Measurements from ENCODE around the gene C22orf23. TPM values are rescaled to one million over a fixed set of nuclear protein-coding genes. Genes with fewer than 3 reads are reported as not detected.

Gene C22orf23
- total RNA-seq, 2 donors from 2014 or later: not detected

- Histone ChIP-seq H3K9ac (ENCODE audit: low read depth in 2 of 2, low read length in 2 of 2) (no peak overlapping the region), H3K27me3 (no peaks in the 10 kb centered on the region), H3K4me3 (no peak overlapping the region), H3K36me3 (no peaks in the 10 kb centered on the region), H3K4me1 (no peaks in the 10 kb centered on the region), H3K9me3 (no peaks in the 10 kb centered on the region), H3K27ac (no peak overlapping the region)
- TF ChIP-seq, protein P1, sequence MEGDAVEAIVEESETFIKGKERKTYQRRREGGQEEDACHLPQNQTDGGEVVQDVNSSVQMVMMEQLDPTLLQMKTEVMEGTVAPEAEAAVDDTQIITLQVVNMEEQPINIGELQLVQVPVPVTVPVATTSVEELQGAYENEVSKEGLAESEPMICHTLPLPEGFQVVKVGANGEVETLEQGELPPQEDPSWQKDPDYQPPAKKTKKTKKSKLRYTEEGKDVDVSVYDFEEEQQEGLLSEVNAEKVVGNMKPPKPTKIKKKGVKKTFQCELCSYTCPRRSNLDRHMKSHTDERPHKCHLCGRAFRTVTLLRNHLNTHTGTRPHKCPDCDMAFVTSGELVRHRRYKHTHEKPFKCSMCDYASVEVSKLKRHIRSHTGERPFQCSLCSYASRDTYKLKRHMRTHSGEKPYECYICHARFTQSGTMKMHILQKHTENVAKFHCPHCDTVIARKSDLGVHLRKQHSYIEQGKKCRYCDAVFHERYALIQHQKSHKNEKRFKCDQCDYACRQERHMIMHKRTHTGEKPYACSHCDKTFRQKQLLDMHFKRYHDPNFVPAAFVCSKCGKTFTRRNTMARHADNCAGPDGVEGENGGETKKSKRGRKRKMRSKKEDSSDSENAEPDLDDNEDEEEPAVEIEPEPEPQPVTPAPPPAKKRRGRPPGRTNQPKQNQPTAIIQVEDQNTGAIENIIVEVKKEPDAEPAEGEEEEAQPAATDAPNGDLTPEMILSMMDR (IDR thresholded peaks at IDR 0.05): no peak
- DNase-seq: no peak
- intact Hi-C loops (cut with DNase I): no loop called here
These were observed 37.5 kb upstream of the C22orf23 start for GRCh38 chr22:37990862-37991261.

DNA sequence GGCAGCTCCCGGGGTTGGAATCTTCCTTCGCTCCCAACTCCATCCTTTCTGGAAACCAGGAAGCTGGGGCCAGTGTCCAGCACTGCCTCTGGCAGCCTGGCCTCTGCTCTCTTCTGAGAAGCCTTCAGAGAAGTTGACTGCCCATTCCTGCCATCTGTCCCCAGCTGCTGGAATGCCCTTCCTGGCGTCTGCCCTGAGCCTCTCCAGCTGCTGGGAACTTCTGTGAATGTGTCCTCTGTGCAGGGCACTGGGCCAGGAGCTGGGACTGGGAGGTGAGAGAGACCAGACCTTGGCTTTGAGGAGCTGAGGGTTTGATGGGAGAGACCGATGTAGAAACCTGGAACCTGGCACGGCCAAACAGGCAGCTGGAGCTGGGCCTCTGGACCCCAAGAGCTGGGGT is 36.9 kb upstream of the C22orf23 start:
- TF ChIP-seq, protein P1 (IDR thresholded peaks at IDR 0.05): no peak
- Histone ChIP-seq H3K9ac (ENCODE audit: low read depth in 2 of 2, low read length in 2 of 2) (no peak overlapping the region), H3K4me3 (no peak overlapping the region), H3K36me3 (no peaks in the 10 kb centered on the region), H3K9me3 (no peaks in the 10 kb centered on the region), H3K27me3 (no peaks in the 10 kb centered on the region), H3K27ac (no peak overlapping the region), H3K4me1 (no peaks in the 10 kb centered on the region)
- intact Hi-C loops (cut with DNase I): no loop called here
- DNase-seq: no peak

- H3K36me3 ChIP-seq: no peaks in the 10 kb centered on the region
- H3K27ac ChIP-seq: no peak overlapping the region
- H3K4me3 ChIP-seq: no peak overlapping the region
- H3K4me1 ChIP-seq: no peaks in the 10 kb centered on the region
- DNase-seq: no peak
- no peak overlapping the region for H3K9ac ChIP-seq (ENCODE audit: low read depth in 2 of 2, low read length in 2 of 2)
- no peaks in the 10 kb centered on the region for H3K27me3 ChIP-seq
- intact Hi-C loops (cut with DNase I): no loop called here
- TF ChIP-seq, protein P1 (IDR thresholded peaks at IDR 0.05): no peak
- H3K9me3 ChIP-seq: no peaks in the 10 kb centered on the region
These were observed 36.0 kb upstream of the C22orf23 start for GRCh38 chr22:37989146-37990045.

- H3K9me3 ChIP-seq: no peaks in the 10 kb centered on the region
- H3K27ac ChIP-seq: no peak overlapping the region
- no peak for DNase-seq
- intact Hi-C loops (cut with DNase I): no loop called here
- no peak overlapping the region for H3K4me3 ChIP-seq
- no peak overlapping the region for H3K9ac ChIP-seq (ENCODE audit: low read depth in 2 of 2, low read length in 2 of 2)
- TF ChIP-seq, protein P1 (IDR thresholded peaks at IDR 0.05): no peak
- no peaks in the 10 kb centered on the region for H3K27me3 ChIP-seq
- no peaks in the 10 kb centered on the region for H3K36me3 ChIP-seq
- no peaks in the 10 kb centered on the region for H3K4me1 ChIP-seq
These were observed 33.0 kb upstream of the C22orf23 start for GRCh38 chr22:37986371-37986770.

DNA sequence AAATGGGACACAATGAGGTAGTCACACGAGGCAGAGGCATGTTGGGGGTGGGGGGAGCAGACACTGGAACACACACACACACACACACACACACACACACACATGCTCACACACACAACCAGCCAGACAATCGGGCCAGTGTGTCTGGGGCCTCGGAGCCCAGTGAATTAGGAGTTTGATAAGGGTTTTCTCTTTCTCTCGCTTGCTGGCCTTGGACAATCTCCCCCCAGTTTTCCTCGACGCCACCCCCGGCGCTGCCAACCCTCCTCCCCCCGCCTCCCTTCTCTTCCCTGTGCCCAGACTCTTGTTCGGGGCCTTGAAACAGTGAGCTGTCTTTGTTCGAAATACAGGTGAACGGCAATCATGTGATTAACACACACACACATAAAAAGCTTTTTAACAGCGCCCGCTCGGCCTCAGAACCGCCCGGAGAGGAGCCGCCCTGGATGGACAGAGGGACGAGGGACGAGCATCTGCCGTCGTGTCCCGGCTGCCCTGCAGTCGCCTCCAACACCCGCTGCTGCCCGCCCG is 32.4 kb upstream of the C22orf23 start:
- Histone ChIP-seq H3K36me3 (no peaks in the 10 kb centered on the region), H3K9me3 (no peaks in the 10 kb centered on the region), H3K4me1 (no peaks in the 10 kb centered on the region), H3K27ac (no peak overlapping the region), H3K27me3 (no peaks in the 10 kb centered on the region), H3K9ac (ENCODE audit: low read depth in 2 of 2, low read length in 2 of 2) (no peak overlapping the region), H3K4me3 (no peak overlapping the region)
- intact Hi-C loops (cut with DNase I): no loop called here
- TF ChIP-seq, protein P1 (IDR thresholded peaks at IDR 0.05): no peak
- DNase-seq: no peak
